Stimulated activated CD4-positive, alpha-beta T cell treated with anti-CD3 and anti-CD28 coated beads, Interleukin-1b, Interleukin-23, amount 100 ng/mL, for 4 hours (primary cell): ENCODE data around the gene LGALS3BP.

Experiments
- DNase-seq, 2 donors: peaks; one replicate each; pipeline ENCODE4 v3.0.0-alpha.2; 2020; ENCODE audit warnings: low read depth in 2 of 2

LGALS3BP gene

DNA sequence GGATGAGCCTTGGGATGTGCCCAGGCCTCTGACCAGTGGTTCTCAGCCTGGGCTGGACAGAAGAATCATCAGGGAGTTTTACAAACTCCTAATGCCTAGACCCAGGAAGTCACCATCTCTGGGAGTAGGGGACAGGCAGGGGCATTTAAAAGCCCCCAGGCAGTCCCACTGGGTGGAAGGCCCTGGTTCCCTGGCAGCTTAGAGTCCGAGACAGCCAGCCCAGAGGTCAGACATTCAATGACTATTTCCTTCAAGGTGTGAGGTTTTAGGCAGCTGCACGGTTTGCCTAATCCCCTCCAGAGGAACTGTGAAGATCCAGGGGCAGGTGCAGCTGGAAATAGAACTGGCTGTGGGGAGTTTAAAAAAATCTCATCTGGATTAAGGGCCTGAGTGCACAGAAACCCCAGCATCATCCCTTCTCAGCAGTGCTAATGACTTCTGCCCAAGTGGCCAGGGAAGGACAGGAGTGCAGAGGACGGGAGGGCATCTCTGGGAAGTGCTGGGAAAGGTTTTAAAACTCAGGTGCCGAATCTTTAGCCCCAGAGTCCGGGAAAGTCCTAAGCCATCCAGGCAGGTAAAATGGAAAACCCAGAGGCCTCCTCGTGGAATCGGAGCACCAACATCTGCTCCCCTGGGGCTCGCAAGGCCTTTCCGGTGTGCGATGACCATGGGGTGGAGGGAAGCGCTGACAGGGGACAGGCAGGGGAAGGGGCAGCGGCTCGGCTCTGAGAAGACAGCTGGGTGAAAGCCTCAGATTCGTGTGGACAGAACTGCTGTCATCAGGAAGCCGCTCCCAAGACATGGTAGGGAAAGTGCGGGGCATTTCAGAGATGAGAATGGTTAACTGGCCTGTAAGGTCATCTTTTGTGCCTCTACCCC, 1.5 kb upstream of the LGALS3BP start:
- no peak for DNase-seq

- no peak for DNase-seq
Measured at GRCh38 chr17:78980624-78980972, 875 bp upstream of the LGALS3BP start.

GRCh38 chr17:78977997-78978973, 1.4 kb downstream of the LGALS3BP start:
- DNase-seq, result no peak

DNA sequence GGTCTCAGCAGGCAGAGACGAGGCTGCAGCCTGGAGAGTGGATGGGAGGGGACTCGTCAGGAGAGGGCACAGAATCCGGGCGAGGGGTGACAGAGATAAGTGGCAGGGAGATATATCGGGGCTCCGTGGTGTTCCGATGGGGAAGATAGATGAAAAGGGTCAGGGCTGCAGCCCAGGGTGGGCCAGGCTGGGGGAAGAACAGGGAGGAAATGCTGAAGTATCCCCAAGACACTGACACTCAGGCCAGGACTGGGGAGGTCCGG, 2.1 kb downstream of the LGALS3BP start:
- no peak for DNase-seq

DNA sequence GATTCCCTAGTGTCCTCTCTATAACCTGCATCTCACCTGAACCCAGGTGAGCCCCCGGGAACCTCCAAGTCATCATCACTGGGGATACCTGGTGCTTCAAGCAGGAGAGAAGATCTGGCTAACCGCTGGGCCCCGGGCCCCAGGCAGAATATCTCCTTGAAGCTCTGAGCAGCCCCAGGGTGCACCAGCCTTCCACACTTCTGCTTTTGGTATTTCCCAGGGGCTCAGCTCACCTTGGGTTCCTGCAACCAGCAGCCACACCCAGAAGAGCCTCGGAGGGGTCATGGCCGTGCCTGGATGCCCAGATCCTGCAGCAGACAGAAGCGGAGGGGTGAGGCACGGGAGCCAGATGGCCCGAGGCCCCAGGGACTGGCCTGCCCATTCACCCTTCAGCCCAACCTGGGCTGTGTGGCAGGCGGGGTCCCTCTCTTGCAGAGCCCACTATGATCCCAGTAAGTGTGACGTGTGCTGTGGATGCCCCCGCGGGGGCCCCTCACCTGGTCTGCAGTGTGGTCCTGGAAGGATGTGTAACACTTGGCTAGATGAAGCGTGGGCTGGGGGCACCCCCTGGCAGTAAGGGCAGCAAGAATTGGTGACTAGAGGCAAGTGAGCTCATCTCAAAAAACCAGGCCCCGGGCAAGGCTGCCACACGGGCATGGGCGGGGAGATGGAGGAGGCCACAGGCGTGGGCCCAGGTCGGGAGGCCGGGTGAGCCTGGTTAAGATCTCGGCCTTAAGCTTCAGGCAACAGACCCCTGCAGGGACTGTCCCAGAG, 2.6 kb downstream of the LGALS3BP start:
- DNase-seq, result no peak

- no peak for DNase-seq
Measured at GRCh38 chr17:78974635-78975591, 4.8 kb downstream of the LGALS3BP start.

DNA sequence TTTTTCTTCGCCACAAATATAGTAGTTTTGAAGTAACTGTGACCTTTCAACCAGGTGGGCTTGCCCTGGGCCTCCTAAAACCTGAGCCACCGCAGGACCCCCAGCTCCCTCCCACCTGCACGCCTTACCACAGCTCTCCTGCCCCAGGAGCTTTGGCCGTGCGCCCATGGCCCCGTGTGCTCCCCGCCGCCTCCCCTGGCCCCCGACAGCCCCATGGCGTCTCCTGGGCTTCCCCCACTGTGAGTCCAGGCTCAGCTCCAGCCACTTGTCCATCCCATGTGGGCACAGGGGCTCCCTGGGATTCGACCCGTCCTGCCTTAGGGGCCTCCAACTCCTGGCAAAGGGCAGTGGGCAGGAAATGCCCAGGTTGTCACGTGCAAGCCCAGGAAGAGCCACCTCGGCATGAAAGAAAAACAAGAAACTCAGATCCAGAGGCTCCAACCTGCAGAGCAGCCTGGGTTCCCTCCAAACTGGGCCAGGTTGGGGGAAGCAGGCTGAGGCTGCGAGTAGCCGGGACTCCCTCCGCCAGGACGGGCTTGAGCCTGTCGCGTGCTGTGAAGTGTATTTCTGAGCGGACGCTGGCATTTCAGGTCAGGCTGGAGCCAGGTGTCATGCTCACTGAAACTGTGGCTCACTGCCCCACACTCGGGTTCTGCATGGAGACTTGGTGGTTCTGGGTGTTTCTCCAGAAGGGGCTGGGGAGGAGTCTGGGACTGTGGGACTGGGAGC, 5.8 kb downstream of the LGALS3BP start:
- DNase-seq, result no peak

GRCh38 chr17:78973196-78973595, 6.5 kb downstream of the LGALS3BP start:
- DNase-seq, result no peak

GRCh38 chr17:78972507-78973105, 7.1 kb downstream of the LGALS3BP start:
- no peak for DNase-seq

DNA sequence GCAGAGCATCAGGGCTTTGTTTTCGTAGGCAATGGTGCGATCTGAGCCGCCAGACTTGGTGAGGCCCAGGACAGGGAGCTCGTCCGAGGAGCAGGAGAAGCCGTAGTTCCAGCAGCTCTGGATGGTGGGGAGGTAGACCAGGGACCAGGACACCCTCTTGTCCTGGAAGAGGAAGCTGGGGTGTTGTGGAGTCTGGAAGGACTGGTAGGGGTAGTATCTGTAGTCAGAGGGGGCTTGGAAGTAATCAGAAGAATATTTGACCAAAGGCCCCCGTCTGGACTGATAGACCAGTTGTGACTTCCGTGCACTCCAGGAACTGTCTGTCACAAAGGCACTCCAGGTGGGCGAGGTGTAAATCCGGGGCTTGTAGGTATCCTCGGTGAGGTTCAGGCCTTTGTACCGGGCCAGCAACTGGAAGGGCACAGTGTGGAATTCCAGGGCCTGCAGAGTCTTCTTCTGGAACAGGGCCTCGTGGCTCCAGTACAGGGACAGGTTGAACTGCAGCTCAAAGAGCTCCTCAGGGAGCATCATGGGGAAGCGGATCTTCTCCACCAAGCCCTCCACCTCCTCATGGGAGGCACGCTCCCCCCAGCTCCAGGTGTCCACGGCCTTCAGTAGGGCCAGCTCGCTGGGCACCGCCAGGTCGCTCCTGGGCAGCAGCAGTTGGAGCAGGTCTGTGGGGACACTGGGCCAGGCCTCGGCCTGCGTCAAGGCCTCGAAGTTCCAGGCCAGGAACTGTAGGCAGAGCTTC, 7.8 kb downstream of the LGALS3BP start:
- no peak for DNase-seq

- peak; percentile 76 to 77 for DNase-seq
Measured at GRCh38 chr17:78970834-78971755, 8.6 kb downstream of the LGALS3BP start.

GRCh38 chr17:78969865-78970264, 9.9 kb downstream of the LGALS3BP start:
- DNase-seq, result no peak

GRCh38 chr17:78967782-78968362, 11.9 kb downstream of the LGALS3BP start:
- DNase-seq, result no peak

DNA sequence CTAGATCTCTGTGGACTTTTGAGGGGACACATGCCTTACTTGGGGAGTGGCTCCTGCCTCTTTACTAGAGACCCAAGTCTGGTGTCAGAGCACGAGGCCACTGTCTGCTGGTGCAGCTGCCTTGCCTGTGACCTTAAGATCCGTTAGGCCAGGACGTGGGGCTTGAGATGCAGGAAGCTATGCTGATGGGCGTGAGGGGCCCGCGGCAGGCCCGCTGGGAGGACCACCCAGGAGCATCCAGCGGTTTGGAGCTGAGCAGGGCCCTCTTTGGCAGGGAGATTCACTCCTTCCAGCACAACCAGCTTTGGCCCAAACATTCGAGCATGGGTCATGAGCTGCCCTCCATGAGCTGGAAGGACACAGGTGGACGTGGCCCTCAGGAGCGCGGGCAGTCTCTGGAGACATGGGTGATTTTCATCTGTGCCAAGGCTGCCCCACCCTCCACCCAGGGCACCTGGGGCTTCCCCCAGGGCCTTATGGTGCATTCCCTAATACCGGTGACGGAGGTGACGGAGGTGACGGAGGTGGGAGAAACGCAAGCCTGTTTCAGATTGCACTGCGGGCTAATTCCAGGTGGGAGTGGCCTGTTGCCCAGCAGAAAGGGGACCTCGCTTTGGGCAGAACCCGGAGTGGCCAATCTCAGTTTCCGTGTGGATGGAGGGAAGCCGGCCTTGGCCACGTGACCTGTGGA, 12.7 kb downstream of the LGALS3BP start:
- no peak for DNase-seq

GRCh38 chr17:78966123-78966813, 13.5 kb downstream of the LGALS3BP start:
- no peak for DNase-seq

- DNase-seq, result no peak
Measured at GRCh38 chr17:78965491-78965924, 14.2 kb downstream of the LGALS3BP start.
